Upper lobe of left lung (tissue), 6 donors: ENCODE data around the gene PTCHD4. TPM values are rescaled to one million over a fixed set of nuclear protein-coding genes. Genes with fewer than 3 reads are reported as not detected.
"Not testable (repeated sequence)": the region's sequence is repeated elsewhere in the genome, so short reads cannot be mapped to it uniquely, and the experiment has no call there.

Experiments used
- ATAC-seq, 2 donors: fragments of 200-7000 bp; cut with Tn5 transposase; one replicate each; pipeline ENCODE4 v1.9.1; 2022; ENCODE audit warnings: mild to moderate bottlenecking in 2 of 2, moderate library complexity in 2 of 2; ENCODE audit not compliant: low FRiP score in 2 of 2
- DNase-seq, 2 donors: peaks; one replicate each; pipeline ENCODE4 v3.0.0-alpha.2; 2019 to 2020
- H3K27ac ChIP-seq, 4 donors: fragments of 200-600 bp; sonication (generic); one replicate each; pipeline ENCODE4 v1.5.1; 2016 to 2019
- H3K27me3 ChIP-seq, 4 donors: fragments of 200-600 bp; sonication (generic); one replicate each; pipeline ENCODE4 v1.5.1; 2017 to 2019
- H3K36me3 ChIP-seq, 4 donors: fragments of 200-600 bp; sonication (generic); one replicate each; pipeline ENCODE4 v1.5.1; 2016 to 2019
- H3K4me1 ChIP-seq, 4 donors: fragments of 200-600 bp; sonication (generic); one replicate each; pipeline ENCODE4 v1.5.1; 2018 to 2019
- H3K4me3 ChIP-seq, 4 donors: fragments of 200-600 bp; sonication (generic); one replicate each; pipeline ENCODE4 v1.5.1; 2017 to 2019; ENCODE audit warnings: mild to moderate bottlenecking in 2 of 4, moderate library complexity in 1 of 4
- H3K9me3 ChIP-seq, 4 donors: fragments of 200-600 bp; sonication (generic); one replicate each; pipeline ENCODE4 v1.5.1; 2018 to 2019
- EP300 ChIP-seq, 4 donors: sonication (generic); formaldehyde crosslinking; IDR thresholded peaks; one replicate each; pipeline ENCODE4 v1.5.1; 2017; ENCODE audit warnings: antibody characterized with exemption in 4 of 4, control low read depth in 2 of 4
- POLR2A ChIP-seq, 4 donors: fragments of 450-650 bp; IDR thresholded peaks; one replicate each; pipeline ENCODE4 v1.5.1; 2016 to 2017; ENCODE audit warnings: antibody characterized with exemption in 4 of 4, mild to moderate bottlenecking in 2 of 4
- POLR2AphosphoS5 ChIP-seq, 2 donors: sonication (generic); formaldehyde crosslinking; IDR thresholded peaks; one replicate each; pipeline ENCODE4 v1.5.1; 2017; ENCODE audit warnings: antibody characterized with exemption in 2 of 2
- WGBS, 2 donors: methylation state at CpG; one replicate each; pipeline ENCODE4 v1.1.5; 2017 to 2018; 5-methylcytosine and 5-hydroxymethylcytosine counted together
- total RNA-seq, 6 donors: library from RNA; depleted of rRNA in 4 of 6; stranded (reverse); fragments of >200 nt in 4 of 6; gene quantifications; one replicate each; pipeline versions ENCODE4 v1.1.0 to v1.2.1, GENCODE V29; 2016 to 2021
- TF ChIP-seq, protein P1 (sequence below), 6 experiments: fragments of 450-650 bp in 4 of 6; fragments of 200-600 bp in 2 of 6; sonication (generic) in 2 of 6; IDR thresholded peaks; one replicate each; pipeline ENCODE4 v1.5.1; 2016 to 2019; ENCODE audit warnings: antibody characterized with exemption in 6 of 6
- donor health status: DM: no; HTN: no; CAD: no; lungs with moderate emphysema.
- donor health status: DM: no; HTN: yes; CAD: no; lungs with severe emphysema.

The PTCHD4 gene
- total RNA-seq, 6 donors from 2014 or later: 0.15 to 2.1 (median 0.67) TPM

GRCh38 chr6:48111575-48111974 is 578 bp upstream of the PTCHD4 start:
- TF ChIP-seq, protein P1, sequence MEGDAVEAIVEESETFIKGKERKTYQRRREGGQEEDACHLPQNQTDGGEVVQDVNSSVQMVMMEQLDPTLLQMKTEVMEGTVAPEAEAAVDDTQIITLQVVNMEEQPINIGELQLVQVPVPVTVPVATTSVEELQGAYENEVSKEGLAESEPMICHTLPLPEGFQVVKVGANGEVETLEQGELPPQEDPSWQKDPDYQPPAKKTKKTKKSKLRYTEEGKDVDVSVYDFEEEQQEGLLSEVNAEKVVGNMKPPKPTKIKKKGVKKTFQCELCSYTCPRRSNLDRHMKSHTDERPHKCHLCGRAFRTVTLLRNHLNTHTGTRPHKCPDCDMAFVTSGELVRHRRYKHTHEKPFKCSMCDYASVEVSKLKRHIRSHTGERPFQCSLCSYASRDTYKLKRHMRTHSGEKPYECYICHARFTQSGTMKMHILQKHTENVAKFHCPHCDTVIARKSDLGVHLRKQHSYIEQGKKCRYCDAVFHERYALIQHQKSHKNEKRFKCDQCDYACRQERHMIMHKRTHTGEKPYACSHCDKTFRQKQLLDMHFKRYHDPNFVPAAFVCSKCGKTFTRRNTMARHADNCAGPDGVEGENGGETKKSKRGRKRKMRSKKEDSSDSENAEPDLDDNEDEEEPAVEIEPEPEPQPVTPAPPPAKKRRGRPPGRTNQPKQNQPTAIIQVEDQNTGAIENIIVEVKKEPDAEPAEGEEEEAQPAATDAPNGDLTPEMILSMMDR (IDR thresholded peaks at IDR 0.05): no peak
- TF ChIP-seq EP300 (IDR thresholded peaks at IDR 0.05) (no peak), POLR2A (IDR thresholded peaks at IDR 0.05) (no peak)
- Histone ChIP-seq H3K36me3 (no peaks in the 10 kb centered on the region), H3K9me3 (no peaks in the 10 kb centered on the region), H3K27ac (no peak overlapping the region), H3K27me3 (no peaks in the 10 kb centered on the region), H3K4me3 (no peak overlapping the region), H3K4me1 (no peaks in the 10 kb centered on the region)
- DNase-seq (no peak), ATAC-seq (no peak)
- 61 to 74% methylated on average over 1 of the region's 1 CpG for WGBS, 2 donors

DNA sequence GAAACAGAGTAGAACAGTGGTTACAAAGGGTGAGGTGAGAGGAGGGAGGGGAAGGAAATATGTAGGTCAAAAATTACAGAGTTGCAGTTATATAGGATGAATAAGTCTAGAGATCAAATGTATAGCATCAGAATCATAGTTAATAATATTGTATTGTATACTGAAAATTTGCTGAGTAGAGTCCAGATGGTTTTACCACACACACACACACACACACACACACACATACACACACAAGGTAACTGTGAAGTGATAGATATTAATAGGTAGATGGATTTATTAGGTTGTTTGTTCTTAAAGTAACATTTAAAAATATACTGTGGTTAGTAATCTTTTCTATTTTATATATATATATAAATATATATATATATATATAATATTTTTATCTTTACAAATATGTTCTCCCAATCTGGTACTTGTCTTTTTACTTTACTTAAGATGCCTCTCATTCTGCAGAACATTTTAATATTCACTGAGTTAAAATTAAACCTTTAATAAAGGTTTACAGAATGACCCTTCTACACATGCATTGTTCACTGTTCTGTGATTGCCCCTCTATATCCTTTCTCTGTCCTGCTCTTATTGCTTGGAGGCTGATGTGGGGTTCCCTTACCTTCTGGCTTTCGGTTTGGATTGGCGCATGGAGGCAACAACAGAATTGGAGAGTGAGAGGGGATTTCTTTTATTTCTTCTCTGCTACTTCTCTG is 408 bp downstream of the PTCHD4 start:
- no peak for ATAC-seq
- Histone ChIP-seq H3K36me3 (no peaks in the 10 kb centered on the region), H3K4me3 (peak overlapping the region in 1 of 4 donors; percentile 17), H3K9me3 (no peaks in the 10 kb centered on the region), H3K27ac (no peak overlapping the region), H3K27me3 (no peaks in the 10 kb centered on the region), H3K4me1 (no peaks in the 10 kb centered on the region)
- TF ChIP-seq POLR2A (IDR thresholded peaks at IDR 0.05) (no peak), EP300 (IDR thresholded peaks at IDR 0.05) (no peak), POLR2AphosphoS5 (IDR thresholded peaks at IDR 0.05) (no peak)
- TF ChIP-seq, protein P1 (IDR thresholded peaks at IDR 0.05): no peak
- no peak for DNase-seq
- WGBS, 2 donors: 83 to 86% methylated on average over 2 of the region's 2 CpGs

DNA sequence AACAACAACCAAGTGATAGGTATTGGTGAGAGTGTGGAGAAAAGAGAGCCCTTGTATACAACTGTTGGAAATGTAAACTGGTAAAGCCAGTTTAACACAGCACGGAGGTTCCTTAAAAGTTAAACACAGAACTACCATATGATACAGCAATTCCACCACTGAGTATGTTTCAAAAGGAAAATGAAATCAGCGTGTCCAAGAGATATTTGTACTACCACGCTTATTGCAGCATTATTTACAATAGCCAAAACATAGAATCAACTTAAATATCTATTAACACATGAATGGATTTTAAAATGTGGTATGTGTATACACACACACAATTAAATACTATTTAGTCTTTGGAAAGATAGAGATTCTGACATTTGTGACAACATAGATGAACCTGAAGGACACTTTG is 1.1 kb downstream of the PTCHD4 start:
- no peaks in the 10 kb centered on the region for H3K4me1 ChIP-seq
- WGBS, 2 donors: 57 to 65% methylated on average over 3 of the region's 3 CpGs
- no peak for TF ChIP-seq EP300 (IDR thresholded peaks at IDR 0.05)
- TF ChIP-seq, protein P1 (IDR thresholded peaks at IDR 0.05): no peak
- no peak for TF ChIP-seq POLR2AphosphoS5 (IDR thresholded peaks at IDR 0.05)
- TF ChIP-seq POLR2A (IDR thresholded peaks at IDR 0.05): no peak
- DNase-seq: no peak
- H3K27me3 ChIP-seq: no peaks in the 10 kb centered on the region
- no peak overlapping the region for H3K27ac ChIP-seq
- ATAC-seq: no peak
- H3K9me3 ChIP-seq: no peaks in the 10 kb centered on the region
- H3K36me3 ChIP-seq: no peaks in the 10 kb centered on the region
- peak overlapping the region in 1 of 4 donors; percentile 17 for H3K4me3 ChIP-seq

DNA sequence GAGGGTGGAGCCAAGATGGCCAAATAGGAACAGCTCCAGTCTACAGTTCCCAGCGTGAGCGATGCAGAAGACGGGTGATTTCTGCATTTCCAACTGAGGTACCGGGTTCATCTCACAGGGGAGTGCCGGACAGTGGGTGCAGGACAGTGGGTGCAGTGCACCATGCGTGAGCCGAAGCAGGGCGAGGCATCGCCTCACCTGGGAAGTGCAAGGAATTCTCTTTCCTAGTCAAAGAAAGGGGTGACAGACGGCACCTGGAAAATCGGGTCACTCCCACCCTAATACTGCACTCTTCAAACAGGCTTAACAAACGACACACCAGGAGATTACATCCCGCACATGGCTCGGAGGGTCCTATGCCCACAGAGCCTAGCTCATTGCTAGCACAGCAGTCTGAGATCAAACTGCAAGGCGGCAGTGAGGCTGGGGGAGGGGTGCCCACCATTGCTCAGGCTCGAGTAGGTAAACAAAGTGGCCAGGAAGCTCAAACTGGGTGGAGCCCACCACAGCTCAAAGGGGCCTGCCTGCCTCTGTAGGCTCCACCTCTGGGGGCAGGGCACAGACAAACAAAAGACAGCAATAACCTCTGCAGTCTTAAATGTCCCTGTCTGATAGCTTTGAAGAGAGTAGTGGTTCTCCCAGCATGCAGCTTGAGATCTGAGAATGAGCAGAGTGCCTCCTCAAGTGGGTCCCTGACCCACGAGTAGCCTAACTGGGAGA is 8.4 kb downstream of the PTCHD4 start:
- 84 to 87% methylated on average over 15 to 17 of the region's 17 CpGs for WGBS, 2 donors
- not testable (repeated sequence) for H3K36me3 ChIP-seq, ATAC-seq, H3K27me3 ChIP-seq, H3K27ac ChIP-seq, H3K4me3 ChIP-seq, H3K9me3 ChIP-seq
- peaks cover 0 to 12% (median 2%) of the 10 kb centered on the region in 4 donors for H3K4me1 ChIP-seq
- DNase-seq: peak in 1 of 2 donors; percentile 19

DNA sequence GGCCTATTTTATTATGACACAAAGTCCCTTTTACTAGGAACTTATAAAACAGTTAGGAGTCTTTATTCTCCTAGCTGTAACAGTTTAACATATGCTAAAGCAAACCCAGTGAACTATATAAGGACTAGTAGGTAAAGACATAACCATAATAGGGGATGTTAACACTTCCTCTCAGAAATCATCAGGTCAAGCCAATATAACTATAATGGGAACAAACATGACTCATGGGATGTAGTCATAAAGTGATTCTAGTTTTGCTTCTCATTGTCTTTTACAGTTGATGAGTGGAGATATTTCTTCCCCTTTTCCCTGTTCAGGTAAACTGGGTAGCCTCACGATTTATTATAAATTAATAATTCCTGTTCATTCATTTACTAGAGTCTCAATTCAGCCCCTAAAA is 9.7 kb downstream of the PTCHD4 start:
- H3K27ac ChIP-seq: no peak overlapping the region
- no peaks in the 10 kb centered on the region for H3K9me3 ChIP-seq
- 58 to 75% methylated on average over 1 of the region's 1 CpG for WGBS, 2 donors
- peaks cover 0 to 12% (median 2%) of the 10 kb centered on the region in 4 donors for H3K4me1 ChIP-seq
- H3K4me3 ChIP-seq: no peak overlapping the region
- no peaks in the 10 kb centered on the region for H3K36me3 ChIP-seq
- no peak for ATAC-seq
- no peaks in the 10 kb centered on the region for H3K27me3 ChIP-seq
- TF ChIP-seq POLR2AphosphoS5 (IDR thresholded peaks at IDR 0.05) (no peak), POLR2A (IDR thresholded peaks at IDR 0.05) (no peak), EP300 (IDR thresholded peaks at IDR 0.05) (no peak)
- TF ChIP-seq, protein P1 (IDR thresholded peaks at IDR 0.05): no peak
- no peak for DNase-seq
